HL-60 (cell line): ENCODE measurements around the gene ELL2.

ENCODE experiments used
- CTCF ChIP-seq: IDR thresholded peaks from one replicate; pipeline ENCODE4 v1.5.1; 2011; ENCODE audit warnings: low read length, control low read depth, inconsistent platforms; ENCODE audit not compliant: insufficient read depth
- POLR2AphosphoS5 ChIP-seq: IDR thresholded peaks from 2 replicates; pipeline ENCODE4 v1.6.1; 2012; ENCODE audit warnings: low read depth
- REST ChIP-seq: IDR thresholded peaks from 2 replicates; pipeline ENCODE4 v1.6.1; 2012; ENCODE audit warnings: low read depth; ENCODE audit not compliant: insufficient replicate concordance
- SPI1 ChIP-seq: IDR thresholded peaks from 2 replicates; pipeline ENCODE4 v1.6.1; 2012; ENCODE audit warnings: low read depth, mild to moderate bottlenecking, borderline replicate concordance

DNA sequence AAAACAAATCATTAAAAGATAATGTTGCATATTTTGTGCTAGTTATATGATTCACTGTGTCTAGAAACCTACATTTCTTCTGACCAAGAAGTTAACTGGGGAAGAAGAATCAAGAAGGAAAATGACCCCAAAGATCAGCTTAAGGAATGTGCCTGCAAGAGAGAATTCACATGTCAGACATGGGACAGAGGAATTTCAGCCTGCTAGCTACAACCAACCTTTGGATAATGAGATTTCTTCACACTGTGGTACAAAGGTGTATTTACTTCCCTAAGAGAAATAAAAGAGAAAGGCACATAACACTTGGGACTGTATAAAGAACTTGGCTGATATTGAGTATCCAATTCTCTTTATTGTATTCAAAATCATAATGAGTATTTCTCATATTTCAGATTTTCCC, 39.6 kb upstream of the ELL2 start:
- TF ChIP-seq POLR2AphosphoS5: no peak
- no peak for TF ChIP-seq SPI1
- TF ChIP-seq REST: no peak
- no peak for TF ChIP-seq CTCF
